Activated CD4-positive, alpha-beta T cell treated with anti-CD3 and anti-CD28 coated beads for 1 hour (primary cell): Measurements from ENCODE around the gene RASA2.

ENCODE experiments used
- DNase-seq: peaks from one replicate; pipeline ENCODE4 v3.0.0-alpha.2; 2020

RASA2 gene

GRCh38 chr3:141650783-141651182 lies 164.0 kb downstream of the RASA2 start:
- DNase-seq = no peak

GRCh38 chr3:141651409-141651808 lies 164.6 kb downstream of the RASA2 start:
- DNase-seq = no peak

DNA sequence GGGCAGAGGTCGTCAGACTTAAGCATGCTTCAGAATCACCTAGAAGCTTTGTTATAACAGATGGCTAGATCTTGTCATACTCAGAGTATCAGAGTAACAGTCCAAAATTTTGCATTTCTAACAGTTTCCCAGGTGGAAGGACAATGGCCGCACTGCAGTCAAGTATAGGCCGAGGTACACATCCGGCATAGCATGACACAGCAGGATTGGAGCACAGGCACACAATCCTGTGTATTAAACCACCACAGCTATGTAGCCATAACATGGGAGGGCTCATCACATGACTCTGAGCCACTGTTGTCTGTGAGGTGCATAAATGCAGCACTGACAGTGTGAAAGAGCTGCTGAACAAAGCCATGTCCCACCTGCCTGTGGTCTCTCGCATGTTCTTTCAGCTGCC lies 165.5 kb downstream of the RASA2 start:
- no peak for DNase-seq

DNA sequence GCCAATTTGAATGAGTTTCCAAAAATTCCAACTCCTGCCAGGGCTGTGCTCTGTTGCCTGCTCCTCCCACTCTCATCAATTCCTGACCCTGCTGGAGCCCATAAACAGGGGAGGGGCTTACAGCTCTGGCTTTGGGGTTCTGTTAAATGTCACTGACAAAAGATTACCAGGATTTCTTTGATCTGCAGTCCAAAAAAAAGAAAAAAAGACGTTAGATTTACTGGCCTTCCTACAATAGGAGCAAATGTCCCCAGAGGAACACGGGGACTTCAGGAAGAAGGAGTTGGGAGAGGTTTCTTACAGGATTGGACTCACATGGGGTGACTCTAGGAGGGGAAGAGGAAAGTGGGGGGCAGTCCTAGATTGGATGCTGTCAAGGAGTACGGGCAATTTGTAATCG lies 167.0 kb downstream of the RASA2 start:
- no peak for DNase-seq

DNA sequence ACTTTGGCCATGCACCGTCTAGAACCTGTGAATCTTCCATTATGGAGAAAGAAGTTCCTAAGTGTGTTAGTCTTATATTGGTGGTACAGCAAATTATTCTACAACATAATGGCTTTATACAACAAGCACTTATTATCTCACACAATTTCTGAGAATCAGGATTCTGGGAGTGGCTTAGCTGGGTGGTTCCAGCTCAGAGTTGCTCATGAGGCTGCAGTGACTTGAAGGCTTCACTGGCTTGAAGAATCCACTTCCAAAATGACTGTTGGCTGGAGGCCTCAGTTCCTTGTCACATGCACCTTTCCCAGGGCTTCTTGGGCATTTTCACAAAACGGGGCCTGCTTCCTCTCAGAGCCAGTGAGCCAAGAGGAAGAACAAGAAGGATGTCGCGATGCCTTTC lies 169.0 kb downstream of the RASA2 start:
- no peak for DNase-seq

- DNase-seq = no peak
Observed at GRCh38 chr3:141656771-141657170, 169.9 kb downstream of the RASA2 start.

DNA sequence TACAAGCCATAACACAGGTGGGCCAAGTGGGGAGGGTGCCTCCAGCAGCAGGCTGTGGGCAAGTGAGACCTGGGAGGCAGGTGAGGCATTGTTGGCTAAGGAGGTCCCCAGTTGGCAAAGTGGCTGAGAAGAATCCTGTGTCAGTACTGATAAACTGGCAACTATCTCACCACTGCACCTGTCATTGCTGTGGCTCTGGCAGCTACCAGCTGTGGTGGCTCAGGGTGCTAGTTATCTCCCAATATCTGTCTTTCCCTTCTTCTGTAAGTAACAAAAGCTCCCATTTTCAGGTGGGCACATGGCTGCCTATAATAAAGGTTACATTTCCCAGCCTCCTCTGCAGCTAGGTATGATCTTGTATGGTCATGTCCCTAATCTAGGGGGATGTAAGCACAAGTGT lies 170.7 kb downstream of the RASA2 start:
- no peak for DNase-seq

GRCh38 chr3:141659821-141660613 lies 173.2 kb downstream of the RASA2 start:
- no peak for DNase-seq

DNA sequence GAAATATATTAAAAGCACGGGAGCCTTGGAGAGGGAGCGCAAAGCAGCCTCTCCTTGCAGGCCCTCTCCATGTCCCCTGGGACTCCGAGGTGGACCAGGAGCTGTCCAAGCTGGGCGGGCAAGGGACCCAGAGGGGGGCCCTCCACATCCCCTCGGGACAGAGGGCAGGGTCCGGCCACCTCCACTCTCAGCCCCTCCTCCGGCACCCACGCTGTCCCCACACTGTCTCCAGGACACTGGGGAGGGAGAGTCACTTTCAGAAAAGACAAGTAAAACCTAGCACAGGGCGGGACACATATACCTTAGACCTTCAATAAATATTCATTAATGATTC lies 173.8 kb downstream of the RASA2 start:
- no peak for DNase-seq

DNA sequence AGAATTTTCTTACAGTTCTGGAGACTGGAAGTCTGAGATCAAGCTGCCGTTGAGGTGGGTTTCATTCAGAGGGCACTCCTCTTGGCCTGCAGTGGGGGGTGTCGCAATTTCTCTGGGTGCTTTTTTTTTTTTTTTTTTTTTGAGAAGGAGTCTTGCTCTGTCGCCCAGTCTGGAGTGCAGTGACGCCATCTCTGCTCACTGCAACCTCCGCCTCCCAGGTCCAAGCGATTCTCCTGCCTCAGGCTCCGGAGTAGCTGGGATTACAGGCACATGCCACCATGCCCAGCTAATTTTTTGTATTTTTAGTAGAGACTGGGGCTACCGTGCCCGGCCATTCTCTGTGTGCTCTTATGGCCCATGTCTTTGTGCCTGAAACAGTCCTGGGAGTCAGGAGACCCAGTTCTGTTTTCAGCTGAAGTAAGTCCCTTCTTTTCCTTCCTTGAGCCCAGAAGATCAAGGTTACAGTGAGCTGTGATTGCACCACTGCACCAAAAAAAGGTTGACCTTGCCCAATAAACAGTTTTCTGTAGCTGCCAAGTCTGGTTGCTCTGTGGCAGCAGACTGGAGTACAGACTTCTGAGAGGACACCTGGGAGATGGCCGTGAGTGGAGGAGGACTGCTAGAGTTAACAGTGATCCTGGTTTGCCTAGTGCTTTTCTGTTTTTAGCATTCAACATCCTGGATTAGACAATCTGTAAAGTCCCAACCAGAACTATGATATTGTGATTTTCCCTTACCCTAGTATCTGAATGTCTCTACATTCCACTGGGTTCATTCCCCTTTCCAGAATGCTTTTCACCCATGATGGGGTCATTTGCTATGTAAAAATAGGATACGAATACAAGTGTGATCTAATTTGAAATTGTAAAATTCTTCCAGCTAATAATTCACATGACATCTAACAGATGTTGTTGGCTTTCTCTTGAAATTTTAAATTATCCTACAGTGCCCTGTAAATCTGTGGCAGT lies 174.7 kb downstream of the RASA2 start:
- DNase-seq = no peak

- DNase-seq = no peak
Observed at GRCh38 chr3:141663993-141664392, 177.2 kb downstream of the RASA2 start.
